Mesenchymal stem cell (in vitro differentiated cells and primary cell): ENCODE results near the gene SUPV3L1.
A peak's percentile ranks its signal among the peaks of the same experiment; 100 is the strongest.

ENCODE experiments used
- DNase-seq: peaks from one replicate; pipeline ENCODE4 v3.0.0-alpha.2; 2013
- H2AFZ ChIP-seq: one replicate; pipeline ENCODE4 v1.6.1; 2013; ENCODE audit warnings: low read depth, mild to moderate bottlenecking, control low read depth, inconsistent platforms, low read length, moderate library complexity
- H2AK5ac ChIP-seq: 2 replicates; pipeline ENCODE4 v1.6.1; 2013; ENCODE audit warnings: low read length, moderate library complexity, mild to moderate bottlenecking, inconsistent platforms; ENCODE audit not compliant: severe bottlenecking
- H2BK120ac ChIP-seq: one replicate; pipeline ENCODE4 v1.6.1; 2013; ENCODE audit warnings: low read depth, mild to moderate bottlenecking, inconsistent platforms, low read length, moderate library complexity
- H2BK12ac ChIP-seq, 2 experiments: one replicate each; pipeline ENCODE4 v1.6.1; 2013; ENCODE audit warnings: inconsistent platforms in 2 of 2, low read length in 2 of 2, mild to moderate bottlenecking in 2 of 2, moderate library complexity in 2 of 2, control low read depth in 1 of 2
- H2BK15ac ChIP-seq: one replicate; pipeline ENCODE4 v1.6.1; 2013; ENCODE audit warnings: mild to moderate bottlenecking, low read depth, inconsistent platforms; ENCODE audit not compliant: poor library complexity, severe bottlenecking
- H2BK5ac ChIP-seq: 2 replicates; pipeline ENCODE4 v1.6.1; 2013; ENCODE audit warnings: low read depth, mild to moderate bottlenecking, low read length, control low read depth, inconsistent platforms; ENCODE audit not compliant: poor library complexity, severe bottlenecking
- H3K14ac ChIP-seq, 2 experiments: one replicate each; pipeline ENCODE4 v1.6.1; 2013; ENCODE audit warnings: inconsistent platforms in 2 of 2, low read length in 2 of 2, control low read depth in 1 of 2, mild to moderate bottlenecking in 1 of 2, moderate library complexity in 1 of 2
- H3K18ac ChIP-seq, 2 experiments: one replicate each; pipeline ENCODE4 v1.6.1; 2013; ENCODE audit warnings: inconsistent platforms in 2 of 2, low read length in 2 of 2, control low read depth in 1 of 2, low read depth in 1 of 2, mild to moderate bottlenecking in 1 of 2
- H3K23ac ChIP-seq, 2 experiments: one replicate each; pipeline ENCODE4 v1.6.1; 2013; ENCODE audit warnings: inconsistent platforms in 2 of 2, low read length in 2 of 2, mild to moderate bottlenecking in 2 of 2, moderate library complexity in 2 of 2, control low read depth in 1 of 2
- H3K27ac ChIP-seq: 2 replicates; pipeline ENCODE4 v1.5.1; 2013; ENCODE audit warnings: mild to moderate bottlenecking, moderate library complexity, low read length, control low read depth, inconsistent platforms; ENCODE audit not compliant: poor library complexity, severe bottlenecking
- H3K27me3 ChIP-seq, 2 experiments: 2 replicates each; pipeline versions ENCODE4 v1.6.1 to v1.7.0; 2013; ENCODE audit warnings: low read length in 2 of 2, mild to moderate bottlenecking in 2 of 2, moderate library complexity in 2 of 2, control low read depth in 1 of 2, inconsistent platforms in 1 of 2; ENCODE audit not compliant: control insufficient read depth in 1 of 2, insufficient read depth in 1 of 2
- H3K36me3 ChIP-seq, 2 experiments: 2 replicates each; pipeline versions ENCODE4 v1.6.1 to v1.7.0; 2013; ENCODE audit warnings: low read length in 2 of 2, control low read depth in 1 of 2, inconsistent platforms in 1 of 2, low read depth in 1 of 2, mild to moderate bottlenecking in 1 of 2; ENCODE audit not compliant: insufficient read depth in 2 of 2, control insufficient read depth in 1 of 2
- H3K4ac ChIP-seq, 2 experiments: one replicate each; pipeline ENCODE4 v1.6.1; 2013; ENCODE audit warnings: inconsistent platforms in 2 of 2, low read length in 2 of 2, mild to moderate bottlenecking in 2 of 2, moderate library complexity in 2 of 2, control low read depth in 1 of 2, low read depth in 1 of 2
- H3K4me1 ChIP-seq: 2 replicates; pipeline ENCODE4 v1.6.1; 2013; ENCODE audit warnings: low read depth, low read length, control low read depth; ENCODE audit not compliant: control insufficient read depth, insufficient read depth
- H3K4me2 ChIP-seq: 2 replicates; pipeline ENCODE4 v1.6.1; 2013; ENCODE audit warnings: low read length, mild to moderate bottlenecking, inconsistent platforms; ENCODE audit not compliant: poor library complexity, severe bottlenecking
- H3K4me3 ChIP-seq, 2 experiments: 2 replicates each; pipeline versions ENCODE4 v1.5.1 to v1.7.0; 2013; ENCODE audit warnings: low read length in 2 of 2, mild to moderate bottlenecking in 2 of 2, control low read depth in 1 of 2, low read depth in 1 of 2; ENCODE audit not compliant: insufficient read depth in 1 of 2
- H3K79me1 ChIP-seq: replicated peaks from 2 replicates; pipeline ENCODE4 v1.6.1; 2013; ENCODE audit warnings: mild to moderate bottlenecking, control low read depth, low read length, inconsistent platforms; ENCODE audit not compliant: poor library complexity, severe bottlenecking
- H3K9ac ChIP-seq: 2 replicates; pipeline ENCODE4 v1.7.0; 2013; ENCODE audit warnings: mild to moderate bottlenecking, low read length, moderate library complexity
- H3K9me3 ChIP-seq: 2 replicates; pipeline ENCODE4 v1.7.0; 2013; ENCODE audit warnings: mild to moderate bottlenecking, low read length; ENCODE audit not compliant: control insufficient read depth
- H4K8ac ChIP-seq: one replicate; pipeline ENCODE4 v1.6.1; 2013; ENCODE audit warnings: inconsistent platforms, mild to moderate bottlenecking, low read length, moderate library complexity
- H4K91ac ChIP-seq: one replicate; pipeline ENCODE4 v1.6.1; 2013; ENCODE audit warnings: mild to moderate bottlenecking, low read length, inconsistent platforms
- WGBS: methylation state at CpG from one replicate; pipeline ENCODE4 v1.1.7; 2013; ENCODE audit warnings: mixed read lengths; 5-methylcytosine and 5-hydroxymethylcytosine counted together

Gene SUPV3L1

GRCh38 chr10:69218831-69219230 lies 38.8 kb downstream of the SUPV3L1 start:
- H2BK12ac ChIP-seq: no peak overlapping the region
- H3K4me2 ChIP-seq: no peak overlapping the region
- no peak overlapping the region for H4K8ac ChIP-seq
- H3K79me1 ChIP-seq: peaks cover 4% of the 10 kb centered on the region
- no peak overlapping the region for H2AFZ ChIP-seq
- H3K4ac ChIP-seq: no peak overlapping the region
- DNase-seq: no peak
- H3K4me1 ChIP-seq: peaks cover 31% of the 10 kb centered on the region
- H3K14ac ChIP-seq: no peak overlapping the region
- H3K18ac ChIP-seq: no peak overlapping the region
- peak overlapping the region; percentile 56 for H3K27ac ChIP-seq
- no peak overlapping the region for H4K91ac ChIP-seq
- no peak overlapping the region for H3K4me3 ChIP-seq
- H3K27me3 ChIP-seq: no peaks in the 10 kb centered on the region
- H2BK5ac ChIP-seq: no peak overlapping the region
- H3K9me3 ChIP-seq: no peaks in the 10 kb centered on the region
- H3K9ac ChIP-seq: no peak overlapping the region
- no peak overlapping the region for H2BK15ac ChIP-seq
- peak overlapping the region; percentile 94 for H2AK5ac ChIP-seq
- no peaks in the 10 kb centered on the region for H3K36me3 ChIP-seq
- H2BK120ac ChIP-seq: no peak overlapping the region
- no peak overlapping the region for H3K23ac ChIP-seq
- 93% methylated on average over 4 of the region's 6 CpGs for WGBS

- 94% methylated on average over 6 of the region's 8 CpGs for WGBS
- H3K18ac ChIP-seq: no peak within 1 kb of the TSS
Observed at GRCh38 chr10:69220041-69220451, 40.0 kb downstream of the SUPV3L1 start, which contains the start of gene HKDC1. TSS of gene HKDC1 (plus strand) at chr10:69220332. CDS start at chr10:69220436, 104 bp downstream.

GRCh38 chr10:69220507-69220906 lies 40.5 kb downstream of the SUPV3L1 start:
- DNase-seq: no peak
- peak overlapping the region; percentile 79 for H2BK5ac ChIP-seq
- no peak overlapping the region for H4K91ac ChIP-seq
- WGBS: 97% methylated on average over 9 of the region's 9 CpGs
- no peak overlapping the region for H2BK120ac ChIP-seq
- H3K4ac ChIP-seq: no peak overlapping the region
- no peaks in the 10 kb centered on the region for H3K36me3 ChIP-seq
- H4K8ac ChIP-seq: no peak overlapping the region
- H3K4me2 ChIP-seq: peak overlapping the region; percentile 18
- H3K23ac ChIP-seq: no peak overlapping the region
- peak overlapping the region; percentile 71 for H2AK5ac ChIP-seq
- H2AFZ ChIP-seq: no peak overlapping the region
- H3K79me1 ChIP-seq: peaks cover 6% of the 10 kb centered on the region
- no peak overlapping the region for H2BK12ac ChIP-seq
- H2BK15ac ChIP-seq: no peak overlapping the region
- H3K9ac ChIP-seq: no peak overlapping the region
- H3K14ac ChIP-seq: no peak overlapping the region
- H3K4me1 ChIP-seq: peaks cover 36% of the 10 kb centered on the region
- no peaks in the 10 kb centered on the region for H3K27me3 ChIP-seq
- H3K9me3 ChIP-seq: no peaks in the 10 kb centered on the region
- H3K18ac ChIP-seq: no peak overlapping the region
- H3K27ac ChIP-seq: peak overlapping the region; percentile 92
- no peak overlapping the region for H3K4me3 ChIP-seq

More at GRCh38 chr10:69220041-69220451, 40.0 kb downstream of the SUPV3L1 start, which contains the start of gene HKDC1:
- Histone ChIP-seq H3K27ac (peak within 1 kb of the TSS; percentile 92), H2BK12ac (no peak within 1 kb of the TSS), H3K79me1 (peaks cover 4% of the 10 kb centered on the region), H3K4me1 (peaks cover 32% of the 10 kb centered on the region), H3K23ac (no peak within 1 kb of the TSS), H3K36me3 (no peaks in the 10 kb centered on the region), H2BK5ac (peak within 1 kb of the TSS; percentile 79), H2AK5ac (peak within 1 kb of the TSS; percentile 98), H3K4me2 (peak within 1 kb of the TSS; percentile 58), H4K91ac (no peak within 1 kb of the TSS), H3K4ac (no peak within 1 kb of the TSS), H2BK15ac (no peak within 1 kb of the TSS), H3K4me3 (no peak within 1 kb of the TSS), H2BK120ac (no peak within 1 kb of the TSS), H2AFZ (no peak within 1 kb of the TSS), H4K8ac (no peak within 1 kb of the TSS), H3K27me3 (no peaks in the 10 kb centered on the region), H3K14ac (no peak within 1 kb of the TSS), H3K9ac (no peak within 1 kb of the TSS), H3K9me3 (no peaks in the 10 kb centered on the region)
- DNase-seq: no peak

- Histone ChIP-seq H3K4ac (no peak overlapping the region), H3K4me2 (peak overlapping the region; percentile 77), H3K4me3 (no peak overlapping the region), H4K91ac (no peak overlapping the region), H3K27ac (peak overlapping the region; percentile 97), H4K8ac (peak overlapping the region; percentile 29), H2BK120ac (no peak overlapping the region), H3K9me3 (no peaks in the 10 kb centered on the region), H2AK5ac (peak overlapping the region; percentile 12), H3K14ac (no peak overlapping the region), H3K23ac (no peak overlapping the region), H3K4me1 (peaks cover 38% of the 10 kb centered on the region), H3K18ac (no peak overlapping the region), H2BK5ac (peak overlapping the region; percentile 84), H3K27me3 (no peaks in the 10 kb centered on the region), H2BK15ac (no peak overlapping the region), H3K79me1 (peaks cover 11% of the 10 kb centered on the region), H3K9ac (peak overlapping the region; percentile 25), H3K36me3 (peaks cover 0 to 10% of the 10 kb centered on the region in 2 experiments), H2AFZ (peak overlapping the region; percentile 43), H2BK12ac (no peak overlapping the region)
- peak; percentile 71 for DNase-seq
- WGBS: 45% methylated on average over 10 of the region's 11 CpGs
Observed at GRCh38 chr10:69222157-69223027, 42.4 kb downstream of the SUPV3L1 start.
